HG02642 (cell line): ENCODE data around the gene ELANE.

ENCODE experiments used
- ATAC-seq: cut with Tn5 transposase; IDR thresholded peaks from one replicate; pipeline ENCODE4 v1.9.1; 2021; ENCODE audit warnings: mild to moderate bottlenecking; ENCODE audit not compliant: unreplicated experiment, poor library complexity

The ELANE gene

DNA sequence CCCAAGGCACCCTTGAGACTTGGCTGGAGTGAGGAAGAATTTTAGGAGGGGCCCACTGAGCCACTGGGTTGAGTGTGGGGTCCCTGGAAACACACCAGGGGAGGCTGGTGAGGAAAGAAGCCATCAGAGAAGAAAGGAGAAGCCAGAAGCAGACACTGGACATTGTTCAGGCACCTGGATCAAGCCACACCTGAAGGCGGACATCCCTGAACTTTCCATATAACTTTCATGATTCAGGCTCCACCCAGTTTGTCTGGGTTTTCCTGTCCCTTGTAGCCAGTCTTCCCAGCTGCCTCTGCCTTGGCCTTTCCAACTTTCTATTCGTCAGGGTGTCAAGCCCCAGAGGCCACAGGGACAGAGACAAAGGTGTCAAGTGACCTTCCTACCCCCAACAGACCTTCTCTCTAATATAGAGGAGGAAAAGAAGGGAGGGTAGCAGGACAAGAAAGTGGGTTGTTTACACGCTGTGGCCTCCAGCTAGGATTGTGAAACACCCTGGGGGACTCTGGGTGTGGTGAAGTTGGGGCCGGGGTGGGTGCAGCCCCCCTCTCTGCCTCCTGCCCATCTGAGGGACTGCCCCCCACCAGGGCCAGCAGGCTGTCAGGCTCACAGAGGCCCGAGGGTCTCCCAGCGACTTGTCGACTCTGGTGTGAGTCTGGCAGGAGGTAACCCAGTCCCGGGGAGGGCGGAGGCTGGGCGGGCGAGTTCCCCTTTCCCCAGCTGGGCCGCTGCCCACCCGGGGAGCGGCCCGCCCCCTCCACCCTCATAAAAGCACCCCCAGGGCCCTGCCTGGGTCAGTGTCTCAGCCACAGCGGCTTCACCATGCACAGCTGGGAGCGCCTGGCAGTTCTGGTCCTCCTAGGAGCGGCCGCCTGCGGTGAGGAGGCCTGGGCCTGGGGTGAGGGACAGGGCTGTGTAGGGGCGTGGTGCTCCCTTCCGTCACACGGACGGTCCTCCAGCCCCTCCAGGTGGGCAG is 7.1 kb downstream of the ELANE start, which contains the start of gene CFD:
Gene CFD, plus strand, starts transcription at position 797 of the 976 bp plus-strand sequence. Its CDS starts 26 bp downstream, at position 823.
- ATAC-seq, result no peak

DNA sequence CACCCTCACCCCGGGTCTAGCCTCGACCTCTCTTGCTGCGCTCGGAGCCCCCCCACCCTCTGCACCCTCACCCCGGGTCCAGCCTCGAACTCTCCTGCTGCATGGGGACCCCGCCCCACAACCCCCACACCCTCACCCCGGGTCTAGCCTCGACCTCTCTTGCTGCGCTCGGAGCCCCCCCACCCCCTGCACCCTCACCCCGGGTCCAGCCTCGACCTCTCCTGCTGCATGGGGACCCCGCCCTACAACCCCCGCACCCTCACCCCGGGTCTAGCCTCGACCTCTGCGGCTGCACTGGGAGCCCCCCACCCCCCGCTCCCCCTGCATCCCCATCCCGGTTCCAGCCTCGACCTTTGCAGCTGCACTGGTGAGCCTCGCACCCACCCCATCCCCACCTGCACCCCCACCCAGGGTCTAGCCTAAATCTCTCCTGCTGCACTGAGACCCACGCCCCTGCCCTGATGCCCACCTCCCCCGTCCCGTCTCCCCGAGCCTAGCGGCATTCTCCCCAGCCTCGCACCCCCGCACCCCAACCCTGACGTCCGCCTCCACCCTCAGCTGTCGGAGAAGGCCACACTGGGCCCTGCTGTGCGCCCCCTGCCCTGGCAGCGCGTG is 9.1 kb downstream of the ELANE start:
- no peak for ATAC-seq

DNA sequence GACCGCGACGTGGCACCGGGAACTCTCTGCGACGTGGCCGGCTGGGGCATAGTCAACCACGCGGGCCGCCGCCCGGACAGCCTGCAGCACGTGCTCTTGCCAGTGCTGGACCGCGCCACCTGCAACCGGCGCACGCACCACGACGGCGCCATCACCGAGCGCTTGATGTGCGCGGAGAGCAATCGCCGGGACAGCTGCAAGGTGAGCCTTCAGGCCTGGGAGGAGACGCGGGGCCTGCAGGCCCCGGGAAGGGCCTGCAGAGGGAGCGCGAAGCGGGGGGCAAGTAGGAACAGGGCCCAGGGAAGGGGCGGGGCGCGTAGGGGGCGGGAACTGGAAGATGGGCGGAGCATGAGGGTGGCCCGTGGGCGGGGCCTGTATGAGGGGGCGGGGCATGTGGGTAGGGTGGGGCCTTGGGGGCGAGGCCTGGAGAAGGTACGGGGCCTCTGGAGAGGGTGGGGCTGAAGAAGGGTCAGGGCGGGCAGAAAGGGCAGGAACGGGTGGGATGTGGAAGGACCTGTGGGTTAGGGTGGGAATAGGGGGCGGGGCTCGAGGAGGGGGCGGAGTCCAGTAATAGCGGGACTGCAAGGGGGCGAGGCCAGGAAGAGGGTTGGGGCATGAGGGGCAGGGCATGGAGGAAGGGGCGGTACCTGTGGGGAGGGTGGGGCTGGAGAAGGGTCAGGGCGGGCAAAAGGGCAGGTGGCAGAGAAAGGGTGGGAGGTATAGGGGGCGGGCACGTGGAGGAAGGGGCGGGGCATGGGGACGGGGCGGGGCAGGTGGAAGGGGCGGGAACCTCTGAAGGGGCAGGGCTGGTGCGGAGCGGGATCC is 9.9 kb downstream of the ELANE start:
- ATAC-seq, result no peak

DNA sequence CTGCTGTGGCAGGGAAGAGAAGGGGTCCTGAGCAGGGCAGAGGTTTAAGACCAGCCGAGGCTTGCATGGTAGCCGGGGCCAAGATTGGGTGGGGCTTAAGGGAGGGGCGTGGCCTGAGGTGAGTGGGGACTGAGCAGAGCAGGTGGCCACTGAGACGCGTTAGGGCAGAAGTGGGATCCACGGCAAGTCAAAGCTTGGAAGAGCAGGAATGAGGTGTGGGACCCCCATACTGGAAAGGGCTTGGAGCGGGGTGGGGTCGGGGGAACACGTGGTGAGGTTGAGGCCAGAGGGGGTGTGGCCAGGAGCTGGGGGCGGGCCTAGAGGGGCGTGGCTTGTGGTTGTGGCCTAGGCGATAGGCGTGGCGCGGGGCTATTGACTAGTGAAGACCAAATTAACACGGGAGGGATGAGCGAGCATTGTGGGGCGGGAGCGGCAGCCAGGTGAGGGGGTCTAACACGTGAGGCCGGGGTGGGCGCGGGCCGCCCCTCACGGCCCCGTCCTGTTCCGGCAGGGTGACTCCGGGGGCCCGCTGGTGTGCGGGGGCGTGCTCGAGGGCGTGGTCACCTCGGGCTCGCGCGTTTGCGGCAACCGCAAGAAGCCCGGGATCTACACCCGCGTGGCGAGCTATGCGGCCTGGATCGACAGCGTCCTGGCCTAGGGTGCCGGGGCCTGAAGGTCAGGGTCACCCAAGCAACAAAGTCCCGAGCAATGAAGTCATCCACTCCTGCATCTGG is 10.6 kb downstream of the ELANE start:
- no peak for ATAC-seq

DNA sequence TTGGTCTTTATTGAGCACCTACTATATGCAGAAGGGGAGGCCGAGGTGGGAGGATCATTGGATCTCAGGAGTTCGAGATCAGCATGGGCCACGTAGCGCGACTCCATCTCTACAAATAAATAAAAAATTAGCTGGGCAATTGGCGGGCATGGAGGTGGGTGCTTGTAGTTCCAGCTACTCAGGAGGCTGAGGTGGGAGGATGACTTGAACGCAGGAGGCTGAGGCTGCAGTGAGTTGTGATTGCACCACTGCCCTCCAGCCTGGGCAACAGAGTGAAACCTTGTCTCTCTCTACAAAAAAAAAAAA is 11.2 kb downstream of the ELANE start:
- no peak for ATAC-seq

DNA sequence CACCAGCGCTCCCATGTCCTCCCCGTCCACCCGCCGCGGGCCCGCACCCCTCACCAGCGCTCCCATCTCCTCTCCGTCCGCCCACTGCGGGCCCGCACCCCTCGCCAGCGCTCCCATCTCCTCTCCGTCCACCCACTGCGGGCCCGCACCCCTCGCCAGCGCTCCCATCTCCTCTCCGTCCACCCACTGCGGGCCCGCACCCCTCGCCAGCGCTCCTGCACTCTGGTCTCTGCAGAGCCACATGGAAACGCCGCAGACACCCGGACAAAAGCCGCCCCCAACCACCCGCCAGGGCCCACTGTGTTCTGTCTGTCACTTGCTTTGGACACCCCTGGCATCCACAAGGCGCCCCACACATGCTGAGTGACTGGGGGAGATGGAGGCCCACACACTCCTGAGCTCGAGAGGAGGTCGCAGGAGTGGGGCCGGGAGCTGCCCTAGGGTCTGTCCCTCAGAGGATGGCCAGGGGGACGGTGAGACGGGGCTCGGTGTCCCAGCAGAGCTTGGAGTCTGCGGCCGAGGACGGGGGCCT is 14.7 kb downstream of the ELANE start:
- ATAC-seq, result no peak

DNA sequence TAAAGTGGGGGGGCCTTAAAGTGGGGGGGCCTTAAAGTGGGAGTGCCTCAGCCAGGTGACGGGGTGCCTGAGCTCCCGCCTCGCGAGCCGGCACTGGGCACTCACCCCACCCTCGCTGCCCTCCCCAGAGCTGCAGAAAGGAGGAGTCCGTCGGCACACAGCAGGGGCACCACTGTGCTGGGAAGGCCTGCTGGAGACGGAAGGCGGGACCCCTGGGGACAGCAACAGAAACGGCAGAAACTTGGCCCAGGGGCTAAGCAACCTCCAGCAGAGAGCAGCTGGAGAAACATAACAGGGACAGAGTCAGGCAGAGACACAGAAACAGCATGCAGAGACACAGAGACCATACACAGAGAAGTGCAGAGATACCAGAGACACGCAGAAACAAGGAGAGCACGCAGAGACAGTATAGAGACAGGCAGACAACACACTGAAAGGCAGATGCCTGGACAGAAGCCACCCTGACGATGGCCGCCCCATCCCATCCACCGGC is 15.2 kb downstream of the ELANE start:
- ATAC-seq, result no peak

DNA sequence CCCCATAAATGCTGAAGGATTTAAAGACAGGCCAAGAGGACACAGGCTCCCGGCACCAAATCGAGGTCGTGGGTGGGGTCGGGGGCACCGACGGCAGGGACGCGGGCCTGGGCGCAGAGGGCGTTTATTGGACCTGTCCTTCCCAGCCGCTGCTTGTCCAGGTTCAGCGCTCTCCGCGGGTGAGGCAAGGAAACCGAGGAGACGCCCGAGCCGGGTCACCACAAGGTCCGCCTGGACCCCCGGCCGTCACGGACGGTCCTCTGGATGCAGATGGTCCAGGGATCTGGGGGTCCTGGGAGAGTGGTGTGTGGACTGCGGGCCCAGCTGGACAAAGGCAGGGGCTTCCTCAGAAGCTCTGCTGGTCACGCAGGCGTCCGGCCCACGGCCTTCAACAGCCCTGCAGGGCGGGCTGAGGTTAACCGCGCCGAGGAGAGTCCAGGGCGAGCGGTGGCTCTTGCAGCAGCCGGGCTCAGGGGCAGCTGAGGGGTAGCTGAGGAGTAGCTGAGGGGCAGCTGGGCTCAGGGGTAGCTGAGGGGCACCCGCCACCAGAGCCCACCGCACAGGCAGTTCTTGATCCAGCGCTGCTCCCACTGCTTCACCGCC is 15.9 kb downstream of the ELANE start:
- ATAC-seq, result no peak

DNA sequence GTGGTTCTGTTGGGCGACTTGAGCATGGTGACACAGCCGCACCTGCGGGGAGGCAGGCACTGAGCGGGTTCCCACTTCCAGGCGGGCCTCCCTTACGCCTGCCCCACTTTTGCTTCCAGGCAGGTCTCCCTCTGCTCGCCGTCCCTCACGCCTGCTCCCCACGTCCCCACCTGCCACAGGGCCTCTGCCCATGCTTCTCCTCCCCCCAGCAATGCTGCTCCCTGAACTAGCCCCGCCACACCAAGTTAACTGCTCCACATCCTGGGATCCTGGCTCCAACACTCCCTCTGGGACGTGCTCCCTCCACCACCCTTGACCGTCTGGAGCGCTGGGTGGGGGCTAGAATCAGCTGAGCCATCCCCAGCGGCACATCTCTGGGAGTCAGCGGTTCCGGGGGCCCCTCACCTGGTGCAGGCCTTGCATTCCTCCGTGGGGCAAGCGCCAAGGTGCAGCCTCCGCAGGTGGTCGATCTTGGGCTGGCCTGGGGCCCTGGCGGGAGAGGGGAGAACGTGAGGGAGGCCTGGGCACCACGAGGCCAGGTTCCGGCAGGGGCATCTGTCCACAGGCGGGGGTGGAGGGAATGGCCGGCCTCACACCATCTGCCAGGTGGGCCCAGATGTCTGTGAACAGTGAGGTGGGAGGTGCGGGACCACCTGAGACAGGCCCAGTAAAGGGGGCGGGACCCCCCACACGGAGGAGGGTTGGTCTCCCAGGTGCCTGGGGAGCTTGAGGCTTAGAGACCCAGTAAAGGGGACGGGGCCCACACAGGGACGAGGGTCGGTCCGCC is 16.5 kb downstream of the ELANE start:
- no peak for ATAC-seq

DNA sequence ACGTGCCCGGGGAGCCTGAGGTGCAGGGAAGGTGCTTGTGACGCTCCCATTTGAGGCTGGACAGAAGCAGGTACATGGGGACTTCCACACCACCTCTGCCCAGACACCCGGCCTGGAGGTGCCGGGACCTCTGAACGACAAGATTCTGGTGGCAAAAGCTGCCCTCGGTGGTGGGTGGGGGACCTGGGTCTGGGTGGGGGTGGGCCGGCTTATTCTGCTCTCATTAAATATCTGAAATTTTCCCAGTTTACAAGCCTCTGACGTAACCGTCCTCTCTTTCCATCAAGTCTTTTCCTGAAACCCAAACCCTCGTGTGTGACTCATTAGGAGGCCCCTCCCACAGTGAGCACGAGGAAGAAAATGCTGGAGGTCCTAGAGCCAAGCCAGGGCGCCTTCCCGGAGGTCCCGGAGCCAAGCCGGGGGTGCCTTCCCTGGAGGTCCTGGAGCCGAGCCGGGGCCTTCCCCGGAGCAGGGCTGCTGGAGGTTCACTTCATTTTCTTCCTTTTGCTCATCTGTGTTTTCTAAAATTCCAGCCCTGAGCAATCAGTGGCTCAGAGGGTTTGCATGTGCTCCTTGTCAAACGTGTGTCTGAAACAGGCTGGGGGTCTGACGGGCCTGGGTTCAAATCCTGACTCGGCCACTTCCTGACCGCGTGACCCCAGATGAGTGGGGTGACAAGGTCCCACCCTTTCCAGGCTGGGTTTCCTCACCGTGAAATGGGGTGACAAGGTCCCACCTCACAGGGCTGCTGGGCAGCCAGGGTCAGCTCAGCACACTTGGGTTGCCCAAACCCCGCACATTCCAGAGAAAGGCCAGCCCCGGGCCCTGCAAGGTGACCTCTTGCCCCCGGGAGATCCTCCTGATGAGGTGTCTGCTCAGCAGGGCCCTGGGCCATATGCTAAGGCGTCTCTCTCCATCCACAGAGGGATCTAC is 17.4 kb downstream of the ELANE start:
- no peak for ATAC-seq

DNA sequence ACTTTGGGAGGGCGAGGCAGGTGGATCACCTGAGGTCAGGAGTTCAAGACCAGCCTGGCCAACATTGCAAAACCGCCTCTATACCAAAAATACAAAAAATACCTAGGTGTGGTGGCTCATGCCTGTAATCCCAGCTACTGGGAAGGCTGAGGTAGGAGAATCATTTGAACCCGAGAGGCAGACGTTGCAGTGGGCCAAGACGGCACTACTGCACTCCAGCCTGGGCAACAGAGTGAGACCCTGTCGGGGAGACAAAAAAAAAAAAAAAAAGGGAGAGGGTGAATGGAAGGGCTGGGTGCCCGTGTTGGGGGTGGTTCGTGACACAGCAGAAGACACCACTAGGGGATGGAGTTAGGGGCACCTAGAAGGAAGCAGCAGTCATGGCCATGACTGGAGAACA is 18.2 kb downstream of the ELANE start:
- no peak for ATAC-seq

DNA sequence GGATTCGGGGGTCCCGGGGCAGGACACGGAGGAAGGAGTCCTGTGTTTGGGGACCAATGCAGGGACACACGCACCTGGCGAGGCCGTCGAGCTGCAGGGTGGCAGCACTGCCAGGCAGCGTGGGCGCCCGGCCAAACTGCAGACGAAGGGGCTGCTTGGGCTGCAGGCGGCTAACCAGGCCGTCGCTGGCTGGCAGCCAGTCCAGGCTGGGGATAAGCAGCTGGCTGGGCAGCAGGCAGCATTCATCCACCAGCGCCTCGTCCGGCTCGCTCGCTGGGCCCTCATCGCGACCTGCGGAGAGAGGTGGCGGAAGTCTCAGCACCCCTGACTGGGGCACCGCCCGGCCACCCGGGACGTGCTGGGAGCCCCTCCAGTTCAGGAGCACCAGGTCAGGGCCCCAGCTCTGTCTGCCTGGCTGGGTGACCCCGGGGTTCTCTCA is 18.9 kb downstream of the ELANE start:
- ATAC-seq, result no peak

DNA sequence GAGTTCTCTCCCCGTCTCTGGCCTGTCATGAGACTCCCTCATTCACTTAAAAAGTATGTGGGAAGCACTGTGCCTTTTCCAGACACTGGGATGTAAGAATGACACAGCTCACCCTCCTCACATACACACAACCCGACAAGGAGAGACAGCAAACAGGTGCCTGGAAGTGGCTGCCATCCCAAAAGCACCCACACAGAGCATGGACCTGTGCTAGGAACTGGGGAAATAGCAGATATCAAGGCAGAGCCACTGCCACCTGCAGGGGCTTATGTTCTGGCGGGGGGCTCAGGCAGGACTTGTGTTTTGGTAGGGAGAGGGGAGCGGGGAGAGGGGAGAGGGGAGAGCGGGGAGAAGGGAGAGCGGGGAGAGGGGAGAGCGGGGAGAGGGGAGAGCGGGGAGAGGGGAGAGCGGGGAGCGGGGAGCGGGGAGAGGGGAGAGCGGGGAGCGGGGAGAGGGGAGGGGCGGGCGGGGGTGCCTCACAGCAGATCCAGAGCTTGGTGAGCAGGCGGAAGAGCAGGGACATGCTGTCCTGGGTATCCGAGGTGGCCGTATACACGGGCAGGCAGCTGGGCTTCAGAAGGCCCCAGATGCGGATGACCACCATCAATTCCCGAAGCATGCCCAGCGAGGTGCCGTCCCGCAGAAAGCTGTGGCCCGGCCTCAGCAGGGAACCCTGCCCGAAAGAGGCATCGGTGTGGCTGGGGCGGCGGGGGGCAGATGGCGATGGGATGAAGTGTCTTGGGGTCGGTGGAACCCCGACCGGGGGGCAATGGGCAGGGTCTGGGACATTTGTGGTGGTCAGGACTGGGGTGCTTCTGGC is 19.6 kb downstream of the ELANE start:
- no peak for ATAC-seq

DNA sequence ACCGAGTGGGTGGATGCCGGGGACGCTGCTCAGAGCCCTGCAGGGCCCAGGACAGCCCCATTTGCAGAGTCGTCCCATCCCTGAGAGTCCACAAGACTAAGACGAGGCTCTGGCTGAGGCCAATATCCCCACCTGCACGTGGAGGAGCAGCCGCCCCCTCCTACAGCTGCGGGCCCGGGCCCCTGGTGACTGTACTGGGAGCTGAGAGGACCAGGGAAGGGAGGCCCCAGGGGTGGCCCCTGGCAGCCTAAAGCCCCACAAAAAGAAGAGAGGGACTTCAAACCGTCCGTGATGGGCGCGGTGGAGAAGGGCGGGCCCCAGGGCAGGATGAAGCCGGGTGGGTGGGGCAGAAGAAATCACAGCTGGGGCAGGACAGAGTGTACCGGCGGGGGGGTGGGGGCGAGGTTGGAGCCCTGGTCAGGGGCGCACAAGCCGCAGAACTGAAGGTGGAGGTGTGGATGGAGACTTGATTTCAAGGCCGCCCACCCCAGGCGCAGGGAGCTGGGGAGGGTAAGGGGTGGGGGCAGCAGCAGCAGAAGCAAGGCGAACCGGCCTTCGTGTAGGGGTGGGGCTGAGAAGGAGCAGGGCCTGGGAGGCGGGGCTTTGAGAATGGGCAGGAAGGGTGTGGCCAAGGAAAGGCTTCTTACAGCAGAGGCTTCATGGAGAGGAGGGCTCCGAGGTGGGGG is 20.3 kb downstream of the ELANE start:
- no peak for ATAC-seq

DNA sequence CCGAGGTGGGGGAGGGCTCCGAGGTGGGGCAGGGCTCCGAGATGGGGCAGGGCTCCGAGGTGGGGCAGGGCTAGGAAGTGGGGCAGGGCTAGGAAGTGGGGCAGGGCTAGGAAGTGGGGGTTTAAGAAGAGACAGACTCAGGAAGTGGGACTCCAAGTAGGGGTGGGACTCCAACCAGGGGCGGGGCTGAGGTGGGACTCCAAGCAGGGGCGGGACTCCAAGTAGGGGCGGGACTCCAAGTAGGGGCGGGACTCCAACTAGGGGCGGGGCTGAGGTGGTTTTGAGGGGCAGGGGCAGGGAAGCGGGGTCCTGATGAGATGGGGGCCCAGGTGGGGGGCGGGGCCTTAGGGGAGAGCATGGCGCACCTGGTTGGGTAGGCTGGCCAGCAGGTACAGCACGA is 21.0 kb downstream of the ELANE start:
- no peak for ATAC-seq

DNA sequence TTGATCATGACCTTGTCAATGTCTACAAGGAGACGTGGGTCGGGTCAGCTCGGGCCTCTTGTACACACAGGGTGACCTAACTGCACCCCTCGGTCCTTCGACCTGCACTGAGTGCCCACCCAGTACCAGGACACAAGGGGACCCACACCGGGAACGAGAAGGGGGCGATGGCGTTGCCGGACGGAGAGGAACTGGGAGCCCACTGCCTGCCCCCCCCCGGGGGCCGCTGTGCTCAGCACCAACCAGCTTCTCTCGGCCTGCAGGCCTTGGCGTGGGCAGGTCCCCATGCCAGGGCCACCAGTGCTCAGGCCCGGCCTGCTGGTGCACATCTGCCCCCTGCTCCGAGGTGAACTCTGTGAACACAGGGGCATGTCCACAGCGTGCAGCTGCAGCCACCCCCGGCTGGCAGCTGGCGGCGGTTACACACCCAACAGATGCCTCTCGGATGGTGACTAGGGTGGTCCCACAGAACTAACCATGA is 21.5 kb downstream of the ELANE start:
- ATAC-seq, result no peak
